Neural cell (in vitro differentiated cells): ENCODE measurements around the gene RENBP. TPM values are rescaled to one million over a fixed set of nuclear protein-coding genes. Genes with fewer than 3 reads are reported as not detected.

Source experiments
- H2AFZ ChIP-seq: fragments of 200-600, 300-800 bp; sonication (generic), shearing (Covaris generic); 2 replicates; pipeline ENCODE4 v1.6.0; 2014; ENCODE audit warnings: low read depth, mild to moderate bottlenecking, antibody characterized with exemption, low read length, moderate library complexity
- H3F3A ChIP-seq: fragments of 200-600 bp; shearing (Covaris generic); 2 replicates; pipeline ENCODE4 v1.6.1; 2016; ENCODE audit warnings: mild to moderate bottlenecking, moderate library complexity, mixed read lengths, antibody characterized with exemption, low read length; ENCODE audit not compliant: insufficient read depth, poor library complexity, severe bottlenecking
- H3K27ac ChIP-seq: fragments of 200-600, 300-800 bp; sonication (generic), shearing (Covaris generic); 2 replicates; pipeline ENCODE4 v1.5.1; 2014; ENCODE audit warnings: mild to moderate bottlenecking, low read length, moderate library complexity
- H3K27me3 ChIP-seq: fragments of 300-800, 200-600 bp; sonication (generic), shearing (Covaris generic); 2 replicates; pipeline ENCODE4 v1.6.0; 2014; ENCODE audit warnings: mild to moderate bottlenecking, low read depth, low read length, moderate library complexity; ENCODE audit not compliant: insufficient read depth
- H3K36me3 ChIP-seq: fragments of 300-800, 200-600 bp; sonication (generic), shearing (Covaris generic); 2 replicates; pipeline ENCODE4 v1.5.1; 2014; ENCODE audit warnings: mild to moderate bottlenecking, antibody characterized with exemption, low read length, moderate library complexity; ENCODE audit not compliant: insufficient read depth
- H3K4me2 ChIP-seq: fragments of 300-800, 200-600 bp; sonication (generic), shearing (Covaris generic); 2 replicates; pipeline ENCODE4 v1.6.0; 2014; ENCODE audit warnings: mild to moderate bottlenecking, low read length
- H3K4me3 ChIP-seq: fragments of 300-800, 200-600 bp; sonication (generic), shearing (Covaris generic); 2 replicates; pipeline ENCODE4 v1.5.1; 2014; ENCODE audit warnings: mild to moderate bottlenecking, low read length, moderate library complexity
- H3K79me2 ChIP-seq: fragments of 200-600 bp; shearing (Covaris generic); replicated peaks from 2 replicates; pipeline ENCODE4 v1.6.0; 2014; ENCODE audit warnings: mild to moderate bottlenecking, low read length, moderate library complexity; ENCODE audit not compliant: insufficient read depth
- H3K9ac ChIP-seq: fragments of 300-800, 200-600 bp; sonication (generic), shearing (Covaris generic); 2 replicates; pipeline ENCODE4 v1.6.1; 2016; ENCODE audit warnings: mild to moderate bottlenecking, low read length, mixed read lengths
- H3K9me2 ChIP-seq: fragments of 200-600 bp; shearing (Covaris generic); 2 replicates; pipeline ENCODE4 v1.6.1; 2016; ENCODE audit warnings: mild to moderate bottlenecking, low read length, mixed read lengths; ENCODE audit not compliant: insufficient read depth
- H3K9me3 ChIP-seq: fragments of 200-600, 300-800 bp; sonication (generic), shearing (Covaris generic); 2 replicates; pipeline ENCODE4 v1.6.1; 2016; ENCODE audit warnings: mild to moderate bottlenecking, mixed run types, low read length, moderate library complexity, mixed read lengths
- H4K20me1 ChIP-seq: fragments of 200-600 bp; shearing (Covaris generic); 2 replicates; pipeline ENCODE4 v1.6.1; 2016; ENCODE audit warnings: mild to moderate bottlenecking, mixed run types; ENCODE audit not compliant: insufficient read depth
- CTCF ChIP-seq: fragments of 450-650 bp; IDR thresholded peaks from 2 replicates; pipeline ENCODE4 v1.5.1; 2014; ENCODE audit warnings: antibody characterized with exemption, mild to moderate bottlenecking, moderate library complexity; ENCODE audit not compliant: poor library complexity, severe bottlenecking
- EP300 ChIP-seq: fragments of 450-650 bp; conservative IDR thresholded peaks from 2 replicates; pipeline ENCODE4 v1.6.1; 2014; ENCODE audit warnings: antibody characterized with exemption, mild to moderate bottlenecking, moderate library complexity; ENCODE audit not compliant: poor library complexity, severe bottlenecking
- EZH2 ChIP-seq: fragments of 200-600, 300-800 bp; shearing (Covaris generic), sonication (generic); IDR thresholded peaks from 2 replicates; pipeline ENCODE4 v1.6.1; 2014; ENCODE audit warnings: antibody characterized with exemption, low read length, borderline replicate concordance, mild to moderate bottlenecking; ENCODE audit not compliant: insufficient read depth, poor library complexity, severe bottlenecking
- MXI1 ChIP-seq: fragments of 450-650 bp; conservative IDR thresholded peaks from 2 replicates; pipeline ENCODE4 v1.6.1; 2014; ENCODE audit warnings: antibody characterized with exemption, mild to moderate bottlenecking; ENCODE audit not compliant: poor library complexity, severe bottlenecking
- POLR2AphosphoS5 ChIP-seq: IDR thresholded peaks from 2 replicates; pipeline ENCODE4 v1.6.1; 2012
- RAD21 ChIP-seq: fragments of 450-650 bp; conservative IDR thresholded peaks from 2 replicates; pipeline ENCODE4 v1.6.1; 2014; ENCODE audit warnings: antibody characterized with exemption, mild to moderate bottlenecking, moderate library complexity
- SMC3 ChIP-seq: fragments of 450-650 bp; conservative IDR thresholded peaks from 2 replicates; pipeline ENCODE4 v1.6.1; 2014; ENCODE audit warnings: antibody characterized with exemption, mild to moderate bottlenecking, moderate library complexity; ENCODE audit not compliant: poor library complexity
- TAF1 ChIP-seq: IDR thresholded peaks from 2 replicates; pipeline ENCODE4 v1.6.1; 2012; ENCODE audit warnings: low read depth
- polyA plus RNA-seq: library from polyadenylated mRNA; depleted of rRNA; stranded (reverse); fragments of >200 nt; gene quantifications from 2 replicates; pipeline ENCODE4 v1.2.3, GENCODE V29; 2014
- TF ChIP-seq, protein P1 (sequence below): IDR thresholded peaks from 2 replicates; pipeline ENCODE4 v1.6.1; 2012; ENCODE audit warnings: borderline replicate concordance

The RENBP gene
- polyA plus RNA-seq, 1 donor from 2014 or later, result 0.89 TPM

DNA sequence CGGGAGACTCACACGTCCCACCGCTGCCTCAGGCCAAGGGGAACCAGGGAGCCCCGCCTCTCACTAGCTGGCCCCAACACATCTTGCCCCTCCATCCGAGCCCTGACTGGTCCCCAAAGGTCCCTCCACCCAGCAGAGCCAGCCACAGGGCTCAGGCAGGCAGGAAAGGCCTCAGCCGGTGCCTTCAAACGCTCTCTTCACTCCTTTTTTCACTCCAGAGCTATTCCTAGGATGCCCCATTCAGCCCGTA lies 16.8 kb downstream of the RENBP start:
- Histone ChIP-seq H4K20me1 (no peaks in the 10 kb centered on the region), H2AFZ (no peak overlapping the region), H3K9me3 (no peaks in the 10 kb centered on the region), H3K27me3 (no peaks in the 10 kb centered on the region), H3K9me2 (no peaks in the 10 kb centered on the region), H3K4me2 (peak overlapping the region; percentile 80), H3K27ac (peak overlapping the region; percentile 94), H3F3A (no peaks in the 10 kb centered on the region), H3K9ac (peak overlapping the region; percentile 92), H3K4me3 (peak overlapping the region; percentile 71), H3K79me2 (no peaks in the 10 kb centered on the region), H3K36me3 (no peaks in the 10 kb centered on the region)
- TF ChIP-seq SMC3 (no peak), RAD21 (no peak), MXI1 (no peak)
- TF ChIP-seq, protein P1, sequence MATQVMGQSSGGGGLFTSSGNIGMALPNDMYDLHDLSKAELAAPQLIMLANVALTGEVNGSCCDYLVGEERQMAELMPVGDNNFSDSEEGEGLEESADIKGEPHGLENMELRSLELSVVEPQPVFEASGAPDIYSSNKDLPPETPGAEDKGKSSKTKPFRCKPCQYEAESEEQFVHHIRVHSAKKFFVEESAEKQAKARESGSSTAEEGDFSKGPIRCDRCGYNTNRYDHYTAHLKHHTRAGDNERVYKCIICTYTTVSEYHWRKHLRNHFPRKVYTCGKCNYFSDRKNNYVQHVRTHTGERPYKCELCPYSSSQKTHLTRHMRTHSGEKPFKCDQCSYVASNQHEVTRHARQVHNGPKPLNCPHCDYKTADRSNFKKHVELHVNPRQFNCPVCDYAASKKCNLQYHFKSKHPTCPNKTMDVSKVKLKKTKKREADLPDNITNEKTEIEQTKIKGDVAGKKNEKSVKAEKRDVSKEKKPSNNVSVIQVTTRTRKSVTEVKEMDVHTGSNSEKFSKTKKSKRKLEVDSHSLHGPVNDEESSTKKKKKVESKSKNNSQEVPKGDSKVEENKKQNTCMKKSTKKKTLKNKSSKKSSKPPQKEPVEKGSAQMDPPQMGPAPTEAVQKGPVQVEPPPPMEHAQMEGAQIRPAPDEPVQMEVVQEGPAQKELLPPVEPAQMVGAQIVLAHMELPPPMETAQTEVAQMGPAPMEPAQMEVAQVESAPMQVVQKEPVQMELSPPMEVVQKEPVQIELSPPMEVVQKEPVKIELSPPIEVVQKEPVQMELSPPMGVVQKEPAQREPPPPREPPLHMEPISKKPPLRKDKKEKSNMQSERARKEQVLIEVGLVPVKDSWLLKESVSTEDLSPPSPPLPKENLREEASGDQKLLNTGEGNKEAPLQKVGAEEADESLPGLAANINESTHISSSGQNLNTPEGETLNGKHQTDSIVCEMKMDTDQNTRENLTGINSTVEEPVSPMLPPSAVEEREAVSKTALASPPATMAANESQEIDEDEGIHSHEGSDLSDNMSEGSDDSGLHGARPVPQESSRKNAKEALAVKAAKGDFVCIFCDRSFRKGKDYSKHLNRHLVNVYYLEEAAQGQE, result no peak

- Histone ChIP-seq H3K27me3 (no peaks in the 10 kb centered on the region), H3F3A (no peaks in the 10 kb centered on the region), H3K9ac (peak overlapping the region; percentile 92), H3K9me3 (no peaks in the 10 kb centered on the region), H3K4me3 (peak overlapping the region; percentile 71), H3K27ac (peak overlapping the region; percentile 94), H4K20me1 (no peaks in the 10 kb centered on the region), H3K9me2 (no peaks in the 10 kb centered on the region), H3K79me2 (no peaks in the 10 kb centered on the region), H2AFZ (no peak overlapping the region), H3K4me2 (peak overlapping the region; percentile 80), H3K36me3 (no peaks in the 10 kb centered on the region)
- TF ChIP-seq SMC3 (no peak), POLR2AphosphoS5 (no peak), CTCF (no peak), EZH2 (no peak), MXI1 (no peak), TAF1 (no peak), EP300 (no peak), RAD21 (no peak)
- TF ChIP-seq, protein P1, result no peak
Observed at GRCh38 chrX:153926858-153927671, 17.4 kb downstream of the RENBP start.
